Measurements from ENCODE around the gene CDH13.

- no peak for TF ChIP-seq CREB5 (CRISPR knock-in tag; IDR thresholded peaks at IDR 0.05; ENCODE audit: low read depth)
- no peak for TF ChIP-seq ISL1 (CRISPR knock-in tag; IDR thresholded peaks at IDR 0.05)
- TF ChIP-seq RARB (CRISPR knock-in tag; IDR thresholded peaks at IDR 0.05), result no peak
- TF ChIP-seq PPARA (CRISPR knock-in tag; IDR thresholded peaks at IDR 0.05; ENCODE audit: borderline replicate concordance), result no peak
These were observed 671.8 kb downstream of the CDH13 start for GRCh38 chr16:83298541-83298940.

All from SK-N-SH treated with all-trans-retinoic acid at 6 μM for 48 hours (cell line).